NCI-H146 treated with DMSO at 0.1 percent for 48 hours (cell line): ENCODE data around the gene PDGFB.

Source experiments
- DNase-seq: peaks from one replicate; lab custom pipeline; 2025; ENCODE audit not compliant: unreplicated experiment; lab: John Stamatoyannopoulos, UW

Gene PDGFB

GRCh38 chr22:39240831-39241793 is 3.7 kb downstream of the PDGFB start:
- DNase-seq, result no peak

GRCh38 chr22:39239561-39240423 is 5.0 kb downstream of the PDGFB start:
- DNase-seq, result peak; percentile 28

DNA sequence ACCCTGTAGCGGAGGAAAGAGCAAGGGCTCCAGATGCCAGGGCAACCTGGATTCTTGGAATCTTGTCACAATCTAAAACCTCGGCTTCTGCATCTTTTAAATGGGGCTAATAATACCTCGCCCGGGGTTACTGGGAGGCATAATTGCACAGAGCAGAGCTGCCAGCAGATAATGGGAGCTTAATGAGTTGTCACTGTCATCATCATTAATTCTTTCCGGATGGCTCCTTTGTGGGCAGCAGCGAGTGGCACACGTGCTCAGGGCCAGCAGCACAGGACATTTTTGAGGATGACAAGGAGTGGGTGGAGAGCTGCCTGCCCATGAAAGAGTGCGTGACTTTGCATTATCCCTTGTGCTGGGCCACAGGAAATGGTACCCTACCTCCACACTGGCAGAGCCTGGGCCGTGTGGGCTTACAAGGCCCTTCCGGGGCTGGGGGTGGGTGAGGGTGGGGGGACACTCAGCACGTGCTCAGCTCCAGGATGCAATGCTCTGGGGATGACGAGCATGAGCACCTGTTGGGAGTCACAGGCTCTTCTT is 5.7 kb downstream of the PDGFB start:
- peak; percentile 44 for DNase-seq

- no peak for DNase-seq
These were observed 6.2 kb downstream of the PDGFB start for GRCh38 chr22:39238561-39238960.

GRCh38 chr22:39238101-39238466 is 6.7 kb downstream of the PDGFB start:
- DNase-seq, result no peak

DNA sequence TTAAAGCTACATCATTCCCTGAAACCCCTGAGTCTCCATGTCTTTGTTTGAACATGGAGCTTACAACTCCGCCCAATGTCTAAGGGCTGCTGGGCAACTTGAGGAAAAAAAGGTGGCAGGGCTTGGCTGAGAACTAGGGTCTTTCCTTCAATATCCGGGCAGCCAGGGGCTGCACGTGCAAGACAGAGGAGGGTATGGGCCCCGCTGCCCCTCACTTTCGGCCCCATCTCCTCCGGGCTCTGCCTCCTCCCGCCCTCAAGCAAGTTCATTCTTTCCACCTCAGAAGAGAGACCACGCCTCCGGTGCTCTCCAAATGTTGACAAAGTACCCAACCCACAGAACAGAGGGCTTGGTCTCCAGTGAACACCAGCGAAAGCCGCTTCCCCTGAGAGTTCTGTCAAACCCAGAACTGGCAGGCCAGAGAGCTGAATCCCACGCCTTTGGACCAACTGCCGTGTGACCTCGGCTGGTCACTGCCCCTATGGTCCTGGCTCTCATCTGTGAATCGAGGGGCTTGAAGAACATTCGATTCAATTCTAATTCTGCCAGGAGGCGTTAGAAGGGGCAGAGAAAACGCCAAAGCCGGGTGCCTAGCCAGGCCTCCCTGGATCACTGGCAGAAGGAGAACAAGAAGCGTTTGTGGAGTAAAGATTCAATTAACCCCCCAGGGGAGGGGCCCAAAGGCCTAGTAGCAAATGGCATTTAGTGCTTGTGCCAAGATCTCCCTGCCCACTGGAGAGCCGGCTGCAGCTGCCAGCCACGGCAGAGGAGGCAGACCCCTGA is 7.3 kb downstream of the PDGFB start:
- DNase-seq, result no peak

GRCh38 chr22:39236321-39237317 is 8.2 kb downstream of the PDGFB start:
- no peak for DNase-seq

DNA sequence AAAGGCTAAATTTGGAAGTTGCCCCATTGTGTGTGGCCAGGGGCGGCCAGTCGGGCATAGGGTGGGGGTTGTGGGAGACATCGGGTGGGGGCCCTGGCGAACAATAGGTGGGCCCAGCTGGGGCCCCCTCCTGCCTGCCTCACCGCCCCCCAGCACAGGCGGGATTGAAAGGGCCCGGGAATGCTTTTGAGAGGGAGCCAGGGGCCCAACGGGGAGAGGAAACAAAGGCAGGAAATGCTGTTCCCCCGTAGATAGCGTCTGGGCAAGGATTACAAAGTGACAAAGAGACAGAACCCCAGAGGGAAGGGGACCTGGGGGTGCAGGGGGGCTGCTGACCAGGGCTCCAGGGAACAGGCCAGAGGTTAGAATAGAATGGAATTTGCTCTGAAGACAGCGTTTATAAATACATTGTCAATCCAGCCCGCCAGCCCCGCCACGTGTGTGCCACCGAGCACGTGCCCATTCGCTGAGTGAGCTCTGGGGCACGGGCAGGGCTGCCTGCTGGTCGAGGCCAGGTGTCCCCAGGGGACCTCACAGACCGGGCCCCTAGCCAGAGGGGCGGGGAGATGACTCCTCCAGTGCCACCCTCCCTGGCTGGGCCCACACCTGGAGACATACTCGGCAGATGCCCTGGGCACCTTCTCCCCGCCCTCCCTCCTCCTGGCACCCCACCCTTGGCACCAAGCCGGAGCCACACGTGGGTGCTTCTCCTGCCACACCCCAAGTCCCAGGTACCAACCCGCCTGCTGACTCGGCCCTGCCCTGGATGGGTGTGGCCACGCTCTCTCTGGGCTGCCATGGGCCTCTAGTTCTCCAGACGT is 9.7 kb downstream of the PDGFB start:
- DNase-seq, result no peak

- DNase-seq, result no peak
These were observed 10.4 kb downstream of the PDGFB start for GRCh38 chr22:39234472-39234787.

DNA sequence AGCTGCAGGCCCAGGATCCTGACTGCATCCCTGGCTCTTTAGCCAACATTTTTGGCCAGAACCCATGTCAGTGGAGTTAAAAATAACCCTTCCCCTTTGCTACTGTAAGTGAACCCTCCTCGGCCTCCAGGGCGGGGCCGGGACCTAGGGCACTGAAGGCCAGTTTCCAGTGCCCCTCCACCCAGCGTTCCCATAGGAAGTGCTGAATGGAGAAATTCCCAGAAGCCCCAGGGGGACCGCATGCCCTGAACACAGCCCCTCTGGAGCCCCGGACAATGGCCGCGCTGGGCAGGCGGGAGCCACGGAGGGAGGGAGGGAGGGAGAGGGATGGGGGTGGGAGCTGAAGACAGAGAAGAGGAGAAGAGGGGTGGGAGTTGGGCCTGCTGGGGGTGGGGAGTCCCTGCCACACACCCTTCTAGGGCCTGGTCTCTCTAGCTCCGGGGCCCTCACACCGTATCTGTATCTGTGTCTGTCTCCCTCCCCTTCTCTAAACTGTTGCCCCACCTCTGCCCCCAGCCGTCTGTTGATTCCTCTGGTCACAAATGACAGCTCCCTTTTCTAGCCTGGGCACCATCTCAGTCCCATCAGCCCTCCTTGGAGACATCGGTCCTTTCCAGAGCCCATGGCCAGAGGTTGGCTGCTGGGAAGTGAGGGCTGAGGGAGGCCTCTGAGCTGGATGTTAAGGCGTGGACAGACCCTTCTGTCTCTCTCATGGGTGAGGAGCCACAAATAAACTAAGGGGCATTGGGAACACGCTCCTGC is 10.9 kb downstream of the PDGFB start:
- no peak for DNase-seq

GRCh38 chr22:39232806-39233709 is 11.7 kb downstream of the PDGFB start:
- DNase-seq, result no peak

DNA sequence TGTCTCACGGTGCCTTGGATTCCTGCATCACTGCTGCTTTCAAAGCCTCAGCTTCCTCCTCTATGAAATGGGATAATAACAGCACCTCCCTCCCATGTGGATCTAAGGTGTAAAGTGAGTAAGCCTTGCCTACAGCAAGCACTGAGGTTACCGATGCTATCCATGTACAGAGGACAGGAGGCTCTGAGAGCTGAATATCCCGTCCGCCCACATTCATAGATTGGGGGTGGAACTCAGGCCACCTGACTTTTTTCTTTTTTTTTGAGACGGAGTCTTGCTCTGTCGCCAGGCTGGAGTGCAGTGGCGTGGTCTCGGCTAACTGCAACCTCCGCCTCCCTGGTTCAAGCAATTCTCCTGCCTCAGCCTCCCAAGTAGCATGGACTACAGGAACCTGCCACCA is 12.5 kb downstream of the PDGFB start:
- no peak for DNase-seq

GRCh38 chr22:39231197-39231950 is 13.4 kb downstream of the PDGFB start:
- DNase-seq, result no peak

DNA sequence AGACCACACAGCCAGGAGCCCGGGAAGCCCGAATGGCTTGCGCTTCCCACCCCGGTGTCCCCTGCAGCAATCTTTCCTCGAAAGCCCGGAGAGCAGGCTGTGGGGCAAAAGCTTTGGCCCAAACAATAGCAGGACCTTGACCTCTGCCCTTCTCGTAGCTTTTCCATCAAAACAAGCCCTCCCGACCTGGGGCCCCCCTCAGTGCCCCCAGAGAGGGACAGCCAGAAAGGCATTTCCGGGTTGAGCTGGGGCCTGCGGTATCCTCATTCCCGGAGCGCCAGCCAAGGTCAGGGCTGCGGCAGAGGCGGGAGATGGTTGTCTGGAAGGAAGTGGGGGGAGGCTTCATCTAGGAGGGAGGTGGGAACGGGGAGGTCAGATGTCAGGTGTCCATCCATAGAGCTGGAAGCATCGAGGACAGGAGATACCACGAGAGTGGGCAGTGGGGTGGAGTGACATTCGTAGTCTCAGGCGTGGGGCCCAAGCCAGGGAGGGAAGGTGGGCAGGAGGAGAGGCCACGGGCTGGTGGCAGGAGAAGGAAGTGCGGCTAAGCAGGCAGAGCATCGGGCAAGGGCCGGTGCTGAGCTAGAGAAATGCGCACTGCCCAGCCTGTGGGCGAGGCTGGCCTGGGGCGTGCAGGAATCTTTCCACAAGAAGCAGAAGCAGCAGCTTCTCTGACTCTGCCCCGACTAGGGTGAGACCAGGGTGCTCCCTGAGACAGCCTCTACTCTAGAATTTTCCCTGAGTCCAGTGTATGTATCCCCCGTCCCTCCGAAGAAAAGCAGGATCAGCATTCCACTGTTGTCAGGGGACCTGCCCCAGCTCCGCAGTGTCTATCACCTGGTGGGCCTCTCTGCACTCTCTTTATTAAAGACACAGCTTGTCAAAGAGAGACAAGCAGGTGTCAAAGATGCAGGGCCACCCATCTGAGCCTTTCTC is 14.3 kb downstream of the PDGFB start:
- no peak for DNase-seq

- no peak for DNase-seq
These were observed 15.0 kb downstream of the PDGFB start for GRCh38 chr22:39229688-39230260.
